ENCODE measurements around the gene UBAP1L.
A peak's percentile ranks its signal among the peaks of the same experiment; 100 is the strongest.
"Not testable (repeated sequence)": the region's sequence is repeated elsewhere in the genome, so short reads cannot be mapped to it uniquely, and the experiment has no call there.

UBAP1L gene
- 13.7 to 36.2 (median 29.2) reads per million in 4 experiments for total RNA-seq

DNA sequence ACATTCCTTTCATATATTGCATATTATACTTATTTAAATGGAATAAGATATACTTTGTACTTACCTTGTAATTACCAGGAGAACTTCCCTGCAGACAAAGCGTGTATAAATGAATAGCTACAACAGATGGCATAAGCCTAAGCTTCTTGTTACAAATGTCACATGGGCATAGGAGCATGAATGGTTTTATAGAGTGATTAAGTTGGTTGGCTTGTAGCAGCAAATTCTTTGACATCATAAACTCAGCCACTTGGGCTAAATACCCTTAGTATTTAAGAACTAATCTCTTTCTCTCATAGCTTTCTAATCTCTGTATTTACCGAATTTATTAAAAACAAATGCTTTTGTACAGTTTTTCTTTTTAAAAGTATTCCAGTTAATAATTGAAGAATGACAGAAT lies at the start of gene UBAP1L:
Gene UBAP1L (minus strand): TSS at position 115 of the 400 bp plus-strand sequence. CDS start 8,985 bp downstream, outside the sequence.
- no peak for DNase-seq

DNA sequence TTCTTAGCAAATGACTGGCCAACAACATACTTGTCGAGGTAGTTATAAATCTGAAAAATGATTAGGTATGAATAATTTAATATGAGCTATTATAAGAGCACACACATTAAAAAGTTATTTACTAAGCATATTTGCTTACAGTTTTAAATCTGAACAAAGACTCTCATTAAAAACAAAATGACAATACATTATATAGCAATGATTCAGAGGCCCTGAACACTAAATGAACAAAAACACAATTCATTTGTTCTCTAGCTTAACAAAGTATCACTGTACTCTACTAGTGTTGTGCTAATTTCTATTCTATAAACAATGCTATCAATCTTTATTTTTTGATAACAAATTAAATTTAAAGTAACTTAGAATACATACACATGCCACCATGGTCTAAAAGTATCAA lies 49.1 kb upstream of the UBAP1L start:
- no peak for DNase-seq

DNA sequence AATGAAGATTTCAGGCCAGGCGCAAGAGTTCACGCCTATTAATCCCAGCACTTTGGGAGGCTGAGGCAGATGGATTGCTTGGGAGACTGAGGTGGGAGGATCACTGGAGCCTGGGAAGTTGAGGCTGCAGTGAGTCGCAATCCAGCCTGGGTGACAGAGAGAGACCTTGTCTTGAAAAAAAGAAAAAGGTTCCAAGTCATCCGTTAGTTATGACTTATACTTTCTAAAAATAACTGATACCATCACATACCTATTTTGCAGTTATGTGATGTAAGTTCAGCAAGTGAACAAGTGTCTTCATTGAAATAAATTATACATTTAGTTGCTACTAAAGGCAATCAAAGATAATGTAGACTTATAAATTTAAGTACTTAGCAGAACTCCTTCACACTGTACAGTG lies 48.0 kb upstream of the UBAP1L start:
- no peak for DNase-seq

DNA sequence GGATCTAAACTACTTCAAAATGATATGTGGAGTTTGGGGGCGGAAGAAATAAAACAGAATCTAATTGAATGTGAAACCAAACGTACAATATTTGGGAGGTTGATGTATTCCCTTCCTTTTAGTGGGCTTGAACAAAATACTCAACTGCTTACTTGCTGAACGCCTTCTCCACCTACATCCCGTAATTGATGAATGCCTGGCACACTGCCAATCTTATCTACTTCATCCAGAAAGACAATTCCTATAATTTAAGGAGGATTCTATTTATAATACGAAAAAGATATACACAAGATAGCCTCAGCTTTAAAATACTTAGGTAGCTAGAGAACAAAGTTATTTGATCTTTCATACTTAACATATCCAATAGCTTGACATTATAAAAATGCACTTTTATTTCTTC lies 41.7 kb upstream of the UBAP1L start:
- no peak for DNase-seq

DNA sequence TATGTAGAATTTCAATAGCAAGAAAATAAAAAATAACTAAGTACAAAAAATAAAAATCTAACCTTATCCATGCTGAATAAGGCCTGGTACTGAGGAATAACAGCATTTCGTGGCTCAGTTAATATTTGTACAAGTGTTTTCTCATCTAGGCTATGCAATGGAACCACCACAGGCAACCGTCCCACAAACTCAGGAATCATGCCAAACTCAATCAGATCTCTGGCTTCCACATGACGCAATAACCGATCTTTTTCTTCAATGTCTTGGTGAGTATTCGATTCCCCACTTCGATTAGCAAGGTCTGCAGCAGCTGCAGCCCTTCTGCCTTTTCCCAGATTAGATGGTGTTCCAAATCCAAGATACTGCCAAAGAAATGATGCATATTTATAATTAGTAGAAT lies 39.7 kb upstream of the UBAP1L start:
- no peak for DNase-seq

DNA sequence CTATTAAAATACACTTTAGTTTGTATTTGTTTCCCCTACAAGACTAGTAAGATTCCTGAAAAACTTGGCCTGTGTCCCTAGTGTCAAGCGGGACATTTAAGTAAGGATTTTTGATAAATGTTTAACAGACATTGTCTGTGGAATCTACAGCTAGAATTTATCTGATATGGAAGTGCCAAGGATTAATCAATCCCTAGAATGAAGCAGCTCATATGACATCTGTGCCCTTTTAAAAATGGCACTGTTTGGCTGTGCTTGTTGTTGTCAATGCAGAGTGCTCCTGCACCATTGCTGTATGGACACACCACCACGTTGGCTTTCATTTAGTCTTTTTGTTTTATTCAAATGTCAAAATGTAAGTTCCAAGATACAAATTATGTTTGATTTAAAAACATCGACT lies 32.9 kb upstream of the UBAP1L start:
- no peak for DNase-seq

DNA sequence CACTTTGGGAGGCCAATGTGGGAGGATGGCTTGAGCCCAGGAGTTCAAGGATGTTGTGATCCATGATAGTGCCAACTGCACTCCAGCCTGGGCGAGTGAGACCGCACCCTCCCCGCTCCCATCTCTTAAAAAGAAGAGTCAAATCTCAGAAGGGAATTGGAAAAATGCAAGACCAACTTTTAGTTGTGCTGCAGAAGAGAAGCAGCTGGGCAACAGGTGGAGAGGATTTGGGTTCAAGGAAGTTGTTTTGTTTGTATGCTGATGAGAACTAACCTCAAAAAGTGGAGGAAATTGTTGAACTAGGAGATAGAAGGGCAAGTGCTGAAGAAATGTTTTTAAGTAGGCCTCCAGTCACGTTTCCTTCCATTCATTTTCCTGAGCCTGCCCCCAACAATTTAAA lies 31.4 kb upstream of the UBAP1L start:
- DNase-seq = no peak

DNA sequence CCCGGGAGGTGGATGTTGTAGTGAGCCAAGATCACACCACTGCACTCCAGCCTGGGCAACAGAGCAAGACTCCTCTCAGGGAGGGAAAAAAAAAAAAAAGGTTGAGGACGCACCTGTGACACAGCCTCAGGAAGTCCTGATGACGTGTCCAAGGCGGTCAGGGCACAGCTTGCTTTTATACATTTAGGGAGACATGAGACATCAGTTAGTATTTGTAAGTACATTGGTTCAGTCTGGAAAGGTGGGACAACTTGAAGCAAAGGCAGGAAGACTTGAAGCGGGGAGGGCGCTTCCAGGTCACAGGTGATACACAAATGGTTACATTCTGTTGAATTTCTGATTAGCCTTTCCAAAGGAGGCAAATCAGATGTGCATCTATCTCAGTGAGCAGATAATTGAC lies 23.6 kb upstream of the UBAP1L start:
- DNase-seq = not testable (repeated sequence)

DNA sequence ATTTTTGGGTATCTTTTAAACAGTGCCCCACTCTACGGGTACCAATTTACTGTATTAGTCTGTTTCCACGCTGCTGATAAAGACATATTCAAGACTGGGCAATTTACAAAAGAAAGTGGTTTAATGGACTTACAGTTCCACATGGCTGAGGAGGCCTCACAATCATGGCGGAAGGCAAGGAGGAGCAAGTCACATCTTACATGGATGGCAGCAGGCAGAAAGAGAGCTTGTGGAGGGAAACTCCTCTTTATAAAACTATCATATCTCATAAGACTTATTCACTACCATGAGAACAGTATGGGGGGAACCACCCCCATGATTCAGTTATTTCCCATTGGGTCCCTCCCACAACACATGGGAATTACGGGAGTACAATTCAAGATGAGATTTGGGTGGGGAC lies 22.9 kb upstream of the UBAP1L start:
- DNase-seq = not testable (repeated sequence)

DNA sequence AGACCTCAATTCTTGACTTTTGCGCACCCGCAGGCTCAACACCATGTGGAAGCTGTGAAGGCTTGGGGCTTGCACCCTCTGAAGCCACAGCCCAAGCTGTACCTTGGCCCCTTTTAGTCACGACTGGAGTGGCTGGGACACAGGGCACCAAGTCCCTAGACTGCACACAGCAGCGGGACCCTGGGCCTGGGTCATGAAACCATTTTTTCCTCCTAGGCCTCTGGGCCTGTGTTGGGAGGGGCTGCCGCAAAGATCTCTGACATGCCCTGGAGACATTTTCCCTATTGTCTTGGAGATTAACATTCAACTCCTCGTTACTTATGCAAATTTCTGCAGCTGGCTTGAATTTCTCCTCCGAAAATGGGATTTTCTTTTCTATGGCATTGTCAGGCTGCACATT lies 22.1 kb upstream of the UBAP1L start:
- not testable (repeated sequence) for DNase-seq

DNA sequence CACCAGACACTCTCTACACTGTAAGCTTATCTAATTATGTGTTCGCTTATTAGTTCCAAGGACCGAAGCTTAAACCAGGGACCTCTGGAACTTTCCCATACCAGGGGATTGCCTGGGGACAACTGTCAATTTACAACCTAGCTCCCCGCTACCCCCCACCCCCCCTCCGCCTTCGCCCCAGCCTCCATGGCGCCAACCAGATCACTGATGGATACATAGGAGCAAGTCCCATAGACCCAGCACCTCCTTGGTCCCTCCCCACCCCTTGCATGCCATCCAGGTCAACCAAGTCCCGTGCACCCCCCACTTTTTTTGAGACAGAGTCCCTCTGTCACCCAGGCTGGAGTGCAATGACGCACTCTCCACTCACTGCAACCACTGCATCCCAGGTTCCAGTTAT lies 19.5 kb upstream of the UBAP1L start:
- DNase-seq = no peak

DNA sequence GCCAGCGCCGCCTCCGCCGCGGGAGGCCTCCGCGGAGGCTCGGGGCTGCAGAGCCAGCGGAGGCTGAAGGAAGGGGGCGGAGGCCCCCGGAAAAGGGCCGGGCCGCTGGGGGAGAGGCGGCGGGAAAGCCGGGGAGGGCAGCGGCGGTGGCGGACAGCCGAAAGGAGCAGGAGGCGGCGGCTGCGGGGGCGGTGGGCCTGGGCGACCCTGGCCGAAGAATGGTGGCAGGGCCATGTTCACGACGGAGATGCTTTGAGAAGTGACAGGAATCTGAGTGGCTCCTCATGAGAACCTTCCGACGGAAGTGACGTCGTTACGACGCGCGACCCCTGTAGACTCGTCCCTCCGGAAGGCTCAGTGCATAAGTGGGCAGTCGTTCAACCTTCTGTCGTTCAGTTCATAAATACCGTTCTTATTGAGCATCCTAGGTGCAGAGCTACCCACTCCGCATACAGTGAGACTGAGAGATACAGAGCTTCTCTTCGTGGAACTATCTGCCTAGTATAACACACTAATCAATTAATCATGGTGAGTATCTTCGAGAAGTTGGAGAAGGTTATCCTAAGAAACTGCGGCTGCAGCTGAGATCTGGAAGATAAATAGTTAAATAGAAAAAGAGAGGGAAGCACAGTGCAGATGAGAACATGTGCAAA lies 18.7 kb upstream of the UBAP1L start, which contains the start of gene PDCD7:
Gene PDCD7 (minus strand): TSS at position 261 of the 653 bp plus-strand sequence. CDS start 27 bp downstream, at position 234.
- peak; percentile 60 for DNase-seq

DNA sequence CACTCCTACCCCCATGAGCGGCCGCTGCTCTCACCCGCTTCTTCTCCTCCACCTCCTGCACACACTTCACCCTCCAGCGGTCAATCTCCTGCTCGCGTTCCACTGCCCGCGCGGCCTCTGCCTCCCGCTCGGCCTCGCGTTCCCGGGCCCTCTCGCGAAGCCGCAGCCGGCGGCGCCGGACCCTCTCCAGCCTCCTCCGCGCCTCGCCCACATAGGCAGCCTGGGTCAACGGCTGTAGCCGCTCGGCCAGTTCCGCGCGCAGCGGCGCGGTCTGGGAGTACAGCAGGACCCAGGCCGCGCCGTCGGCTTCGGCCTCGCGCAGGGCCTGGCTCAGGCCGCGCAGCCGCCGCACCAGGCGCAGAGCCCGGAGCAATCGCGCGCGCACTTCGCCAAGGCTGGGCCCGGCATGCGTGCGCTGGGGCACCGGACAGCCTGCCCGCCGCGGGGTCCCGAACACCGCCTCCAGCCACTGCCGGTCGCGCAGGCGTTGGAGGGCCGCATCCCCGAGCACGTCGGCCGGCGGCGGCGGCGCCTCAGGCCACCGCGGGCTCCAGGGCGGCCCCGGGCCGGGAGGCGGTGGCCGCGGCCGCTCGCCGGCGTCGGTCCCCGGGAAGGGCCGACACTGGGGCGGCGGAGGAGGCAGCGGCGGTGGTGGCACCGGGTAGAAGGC lies 18.0 kb upstream of the UBAP1L start:
- DNase-seq = no peak

DNA sequence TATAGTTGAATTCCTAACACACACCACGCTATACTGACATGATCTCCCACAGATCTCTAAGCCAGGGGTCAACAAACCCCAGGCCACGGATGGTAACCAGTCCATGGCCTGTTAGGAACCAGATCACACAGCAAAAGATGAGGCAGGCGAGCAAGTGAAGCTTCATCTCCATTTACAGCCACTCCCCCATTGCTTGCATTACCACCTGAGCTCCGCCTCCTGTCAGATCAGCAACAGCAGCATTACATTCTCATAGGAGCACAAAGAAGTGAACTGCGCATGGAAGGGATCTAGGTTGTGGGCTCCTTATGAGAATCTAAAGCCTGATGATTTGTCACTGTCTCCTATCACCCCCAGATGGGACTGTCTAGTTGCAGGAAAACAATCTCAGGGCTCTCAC lies 15.9 kb upstream of the UBAP1L start:
- no peak for DNase-seq

DNA sequence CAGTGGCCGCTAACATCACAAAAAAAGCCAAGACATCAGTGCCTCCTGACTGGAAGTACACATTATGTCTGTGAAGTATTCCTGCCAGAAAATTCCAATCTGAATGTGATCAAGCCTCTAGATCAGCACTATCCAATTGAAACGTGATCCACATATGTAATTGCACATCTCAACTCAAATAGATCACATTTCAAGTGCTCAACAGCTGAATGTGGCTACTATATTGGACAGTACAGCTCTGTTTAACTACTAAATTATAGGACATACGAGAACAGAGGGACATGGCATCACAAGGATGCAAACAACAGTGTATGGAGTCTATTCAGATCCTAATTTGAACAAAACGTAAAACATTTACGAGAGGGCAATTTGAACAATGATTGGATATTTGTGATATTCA lies 542 bp upstream of the UBAP1L start:
- no peak for DNase-seq

DNA sequence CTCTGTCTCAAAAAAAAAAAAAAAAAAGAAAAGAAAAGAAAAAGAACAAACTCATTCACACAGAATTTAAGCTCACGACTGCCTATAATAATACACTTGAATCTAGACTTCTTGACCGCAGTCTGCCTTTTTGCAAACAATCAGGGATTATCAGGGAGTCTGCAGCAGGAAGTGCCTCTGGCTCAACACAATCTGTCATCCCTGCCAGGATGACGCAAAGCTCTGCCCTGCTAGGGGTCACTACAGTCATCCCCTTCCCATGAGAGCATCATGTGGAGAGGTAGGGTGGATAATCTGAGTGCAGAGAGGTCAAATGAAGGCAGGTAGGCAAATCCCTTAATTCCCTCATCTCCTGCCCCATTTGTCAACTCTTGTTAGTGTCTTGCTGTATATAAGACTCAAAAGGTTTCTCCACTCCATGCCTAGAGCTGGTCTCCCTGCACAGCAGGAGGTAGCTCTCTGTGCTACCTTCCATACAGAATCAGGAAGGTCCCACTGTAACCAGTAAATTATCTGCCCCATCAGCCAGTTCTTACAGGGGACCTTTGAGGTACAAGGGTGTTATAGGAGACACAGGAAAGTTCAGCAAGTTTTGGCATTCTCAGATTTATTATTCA lies 4.2 kb downstream of the UBAP1L start:
- DNase-seq = no peak

DNA sequence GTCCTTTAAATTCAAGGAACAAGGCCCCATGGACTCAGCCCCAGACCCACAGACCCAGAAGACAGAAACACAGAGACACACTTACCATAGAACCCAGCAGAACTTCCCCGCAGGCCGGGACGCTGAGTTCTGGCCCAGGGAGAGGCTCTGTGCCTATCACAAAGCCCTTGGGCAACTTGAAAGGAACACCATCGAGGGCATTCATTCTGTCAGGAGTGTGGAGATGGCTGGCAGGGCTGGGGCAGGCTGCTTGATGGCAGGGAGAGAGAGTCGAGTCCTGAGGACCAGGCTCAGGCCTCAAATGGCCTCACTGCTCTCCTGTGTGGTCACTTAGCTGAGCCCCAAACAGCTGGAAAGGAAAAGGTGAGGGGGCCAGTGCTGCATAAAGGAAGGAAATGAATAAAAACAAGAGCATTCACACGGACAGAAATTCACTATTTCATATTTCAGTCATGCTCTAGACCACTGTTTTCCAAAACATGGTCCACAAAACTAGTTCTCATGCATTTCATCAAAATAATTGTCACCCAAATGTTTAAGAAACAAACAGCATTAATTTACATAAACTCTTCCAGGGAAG lies 8.9 kb downstream of the UBAP1L start:
- DNase-seq = no peak

DNA sequence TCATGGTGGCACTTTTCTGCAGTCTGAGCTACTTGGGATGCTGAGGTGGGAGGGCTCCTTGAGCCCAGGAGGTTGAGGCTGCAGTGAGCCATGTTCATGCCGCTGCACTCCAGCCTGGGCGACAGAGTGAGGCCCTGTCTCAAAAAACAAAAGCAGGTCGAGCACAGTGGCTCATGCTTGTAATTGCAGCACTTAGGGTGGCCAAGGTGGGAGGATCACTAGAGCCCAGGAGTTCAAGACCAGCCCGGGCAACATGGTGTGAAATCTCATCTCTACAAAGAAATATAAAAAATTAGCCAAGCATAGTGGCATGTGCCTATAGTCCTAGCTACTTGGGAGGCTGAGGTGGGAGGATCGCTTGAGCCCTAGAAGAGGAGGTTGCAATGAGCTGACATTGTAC lies 10.0 kb downstream of the UBAP1L start:
- no peak for DNase-seq

DNA sequence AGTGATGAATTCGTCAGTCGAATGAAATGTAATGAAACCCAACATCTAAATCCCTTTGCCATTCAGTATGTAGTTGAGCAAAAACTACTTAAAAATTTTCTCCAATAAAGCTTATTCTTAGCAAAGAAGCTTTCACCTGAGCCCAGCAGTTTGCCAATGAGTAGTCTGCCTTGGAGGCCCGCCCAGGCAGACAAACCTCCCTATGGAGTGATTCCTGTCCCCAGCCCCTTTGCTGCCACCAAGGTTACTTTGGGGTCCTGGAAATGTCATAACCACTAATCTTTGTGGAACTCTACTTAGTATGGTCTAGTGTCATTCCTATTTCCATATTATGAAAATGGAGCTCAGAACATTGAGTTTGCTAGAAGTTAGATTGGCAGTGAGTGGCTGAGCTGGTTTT lies 12.1 kb downstream of the UBAP1L start:
- no peak for DNase-seq

DNA sequence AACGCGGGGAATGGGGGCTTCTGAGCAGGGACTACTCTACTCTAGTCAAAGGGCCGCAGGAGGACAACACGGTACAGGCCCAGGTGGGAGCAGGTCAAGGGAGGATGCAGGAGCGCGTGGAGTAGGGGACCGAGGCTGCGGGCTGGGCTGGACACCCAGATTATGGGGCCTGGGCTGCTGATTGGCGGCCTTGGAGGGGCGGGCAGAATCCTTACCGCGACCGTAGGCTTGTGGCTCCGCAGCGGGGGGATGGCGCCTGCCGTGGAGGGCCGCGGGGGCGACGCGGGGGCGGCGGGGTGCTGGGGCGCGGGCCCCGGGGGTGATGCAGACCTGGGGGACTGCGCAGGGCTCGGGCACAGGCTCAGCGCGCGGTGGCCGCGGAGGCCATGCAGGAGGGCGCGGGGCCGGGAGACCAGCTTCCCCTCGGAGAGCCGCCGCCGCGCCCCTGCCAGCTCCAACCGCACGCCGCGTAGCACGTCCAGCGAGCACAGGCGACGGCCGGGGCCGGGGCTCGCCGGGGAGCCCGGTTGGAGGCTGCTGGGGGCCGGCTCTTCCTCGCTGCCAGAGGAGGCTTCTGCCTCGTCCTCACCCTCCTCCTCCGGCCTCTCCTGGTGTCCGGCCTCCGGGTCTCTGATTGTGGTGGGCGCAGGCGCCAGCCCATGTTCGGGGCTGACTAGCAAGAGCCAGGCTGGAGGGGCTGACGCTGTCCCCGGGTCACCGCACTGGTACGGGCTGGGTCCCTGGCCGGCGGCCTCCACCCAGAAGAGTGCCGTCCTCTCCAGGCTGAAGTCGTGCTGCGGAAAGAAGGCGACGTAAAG lies 12.9 kb downstream of the UBAP1L start:
- no peak for DNase-seq

DNA sequence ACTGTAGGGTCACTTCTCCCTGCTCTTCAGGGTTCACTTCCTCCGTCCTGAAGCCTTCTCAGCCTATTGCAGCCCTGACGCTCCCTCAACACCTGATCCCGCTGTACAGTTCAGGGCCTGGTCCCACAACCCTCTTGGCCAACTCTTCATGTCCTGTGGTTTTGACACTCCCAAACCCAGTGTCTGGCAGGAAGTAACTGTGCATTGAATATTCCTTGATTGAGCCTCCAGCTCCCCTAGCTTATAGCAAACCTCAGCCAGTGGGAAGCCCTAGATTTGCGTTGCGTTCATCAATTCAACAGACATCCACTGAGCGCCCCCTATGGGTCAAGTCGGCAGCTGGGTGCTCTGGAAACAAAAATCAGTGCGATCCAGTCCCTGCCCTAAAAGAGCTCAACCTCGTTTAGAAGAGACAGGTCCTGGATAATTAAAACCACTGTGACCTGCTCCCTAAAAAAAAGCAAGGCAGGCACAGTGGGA lies 13.5 kb downstream of the UBAP1L start:
- DNase-seq = peak; percentile 10

DNA sequence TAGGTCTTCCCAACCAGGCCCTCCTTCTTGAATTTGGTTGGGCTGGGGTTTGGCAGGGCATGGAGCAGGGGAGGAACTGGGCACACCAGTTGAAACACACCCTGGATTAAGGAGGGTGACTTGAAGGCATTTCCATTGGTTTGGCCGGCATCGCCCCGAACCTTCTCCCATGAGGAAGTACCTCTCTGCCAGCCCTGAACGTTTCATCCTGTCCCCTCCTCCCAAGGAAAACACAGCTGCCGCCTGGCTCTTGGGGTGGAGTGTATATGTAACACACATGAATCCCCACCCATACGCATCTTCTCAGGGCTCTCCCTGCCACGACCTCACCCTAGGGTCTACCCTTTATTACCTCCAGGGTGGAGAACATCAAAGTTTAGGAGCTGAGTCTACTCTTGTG lies 14.6 kb downstream of the UBAP1L start:
- DNase-seq = no peak

DNA sequence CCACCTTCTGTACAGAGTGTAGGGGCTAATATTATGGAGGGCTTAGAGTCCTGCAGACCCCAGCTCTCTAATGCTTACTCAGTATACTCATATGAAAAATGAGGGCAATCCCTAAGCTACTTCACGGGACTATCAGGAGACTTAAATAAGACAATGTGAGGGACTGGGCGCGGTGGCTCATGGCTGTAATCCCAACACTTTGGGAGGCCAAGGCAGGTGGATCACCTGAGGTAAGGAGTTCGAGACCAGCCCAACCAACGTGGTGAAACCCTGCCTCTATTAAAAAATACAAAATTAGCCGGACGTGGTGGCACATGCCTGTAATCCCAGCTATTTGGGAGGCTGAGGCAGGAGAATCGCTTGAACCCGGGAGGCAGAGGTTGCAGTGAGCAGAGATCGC lies 15.2 kb downstream of the UBAP1L start:
- DNase-seq = not testable (repeated sequence)
